22Rv1 (cell line): ENCODE results near the gene MAMDC2.

Experiments used
- H3K27ac ChIP-seq: fragments of 450-650 bp; 2 replicates; pipeline ENCODE4 v1.5.1; 2017
- ZFX ChIP-seq: fragments of 450-650 bp; IDR thresholded peaks from 2 replicates; pipeline ENCODE4 v1.6.1; 2017; ENCODE audit warnings: antibody characterized with exemption, borderline replicate concordance
- TF ChIP-seq, protein P1 (sequence below): fragments of 450-650 bp; IDR thresholded peaks from 2 replicates; pipeline ENCODE4 v1.5.1; 2017; ENCODE audit warnings: mild to moderate bottlenecking

The MAMDC2 gene

DNA sequence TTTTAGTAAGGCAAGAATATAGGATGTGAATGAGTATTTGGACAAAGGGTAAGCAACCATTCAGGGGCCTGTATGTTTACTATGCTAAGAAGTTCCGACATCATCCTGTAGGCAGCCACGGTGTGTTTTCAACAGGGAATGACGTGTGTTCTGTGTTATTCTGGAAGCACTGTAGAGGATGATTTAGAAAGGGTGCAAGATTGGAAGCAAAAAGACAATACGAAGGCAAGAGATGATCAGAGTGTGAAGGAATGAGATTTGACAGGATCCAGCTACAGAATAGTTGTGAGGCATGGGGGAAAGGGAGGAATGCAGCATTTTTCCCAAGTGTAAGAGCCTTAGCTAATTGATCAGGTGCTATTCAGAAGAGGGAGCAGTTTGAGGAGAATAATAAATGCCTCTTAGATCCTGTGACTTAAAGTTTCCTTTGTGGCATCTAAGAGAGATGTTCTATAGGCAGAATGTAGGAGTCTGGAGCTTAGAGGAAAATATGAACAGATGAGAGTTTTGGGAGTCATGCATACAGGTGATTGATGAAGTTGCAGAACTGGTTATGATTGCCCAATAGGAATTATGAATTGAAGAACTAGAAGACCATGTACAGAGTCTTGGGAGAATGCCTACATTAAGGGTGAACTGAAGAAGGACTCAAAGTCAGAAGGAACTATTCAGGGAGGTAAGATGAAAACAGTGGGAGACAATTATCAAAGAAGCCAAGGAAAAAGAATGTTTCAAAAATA lies 217.7 kb downstream of the MAMDC2 start:
- H3K27ac ChIP-seq, result no peak overlapping the region
- TF ChIP-seq, protein P1, sequence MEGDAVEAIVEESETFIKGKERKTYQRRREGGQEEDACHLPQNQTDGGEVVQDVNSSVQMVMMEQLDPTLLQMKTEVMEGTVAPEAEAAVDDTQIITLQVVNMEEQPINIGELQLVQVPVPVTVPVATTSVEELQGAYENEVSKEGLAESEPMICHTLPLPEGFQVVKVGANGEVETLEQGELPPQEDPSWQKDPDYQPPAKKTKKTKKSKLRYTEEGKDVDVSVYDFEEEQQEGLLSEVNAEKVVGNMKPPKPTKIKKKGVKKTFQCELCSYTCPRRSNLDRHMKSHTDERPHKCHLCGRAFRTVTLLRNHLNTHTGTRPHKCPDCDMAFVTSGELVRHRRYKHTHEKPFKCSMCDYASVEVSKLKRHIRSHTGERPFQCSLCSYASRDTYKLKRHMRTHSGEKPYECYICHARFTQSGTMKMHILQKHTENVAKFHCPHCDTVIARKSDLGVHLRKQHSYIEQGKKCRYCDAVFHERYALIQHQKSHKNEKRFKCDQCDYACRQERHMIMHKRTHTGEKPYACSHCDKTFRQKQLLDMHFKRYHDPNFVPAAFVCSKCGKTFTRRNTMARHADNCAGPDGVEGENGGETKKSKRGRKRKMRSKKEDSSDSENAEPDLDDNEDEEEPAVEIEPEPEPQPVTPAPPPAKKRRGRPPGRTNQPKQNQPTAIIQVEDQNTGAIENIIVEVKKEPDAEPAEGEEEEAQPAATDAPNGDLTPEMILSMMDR, result no peak
- TF ChIP-seq ZFX, result no peak

DNA sequence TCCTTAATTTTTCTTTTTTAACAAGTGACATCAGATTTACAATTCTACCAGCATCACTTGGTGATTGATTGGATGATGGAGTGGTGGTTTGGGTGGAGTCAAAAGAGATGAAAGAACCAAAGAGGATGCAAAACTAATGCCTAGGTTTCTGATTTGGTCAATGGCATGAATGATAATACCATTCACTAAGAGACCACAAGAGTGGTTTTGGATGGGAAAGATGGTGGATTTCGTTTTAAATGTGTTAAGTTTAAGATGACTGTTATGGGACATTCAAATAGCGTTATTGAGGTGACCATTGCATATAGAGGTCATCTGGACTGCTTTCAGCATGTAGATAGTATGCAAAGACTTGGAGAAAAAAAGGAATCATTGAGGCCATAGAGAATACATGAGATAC lies 218.7 kb downstream of the MAMDC2 start:
- H3K27ac ChIP-seq, result no peak overlapping the region
- TF ChIP-seq ZFX, result no peak
- TF ChIP-seq, protein P1, result no peak

DNA sequence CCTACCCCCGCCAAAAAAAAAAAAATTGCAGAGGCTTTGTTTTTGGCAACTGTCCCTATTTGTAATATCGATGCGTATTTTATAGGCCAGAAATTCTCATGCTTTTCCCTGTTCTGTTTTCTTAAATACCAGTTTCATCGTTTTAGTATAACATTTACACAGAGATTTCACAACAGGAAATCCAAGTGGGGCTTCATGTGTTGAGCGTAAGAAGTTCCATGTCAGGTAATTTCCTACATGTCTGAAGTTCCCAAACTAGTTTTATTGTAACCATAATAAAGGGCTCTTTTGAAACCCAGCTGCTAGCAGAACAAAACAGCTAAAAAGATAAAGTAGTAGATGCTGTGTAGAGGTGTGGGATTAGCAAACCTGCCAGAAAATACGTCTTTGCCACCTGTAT lies 219.3 kb downstream of the MAMDC2 start:
- H3K27ac ChIP-seq, result no peak overlapping the region
- TF ChIP-seq, protein P1, result no peak
- TF ChIP-seq ZFX, result no peak

DNA sequence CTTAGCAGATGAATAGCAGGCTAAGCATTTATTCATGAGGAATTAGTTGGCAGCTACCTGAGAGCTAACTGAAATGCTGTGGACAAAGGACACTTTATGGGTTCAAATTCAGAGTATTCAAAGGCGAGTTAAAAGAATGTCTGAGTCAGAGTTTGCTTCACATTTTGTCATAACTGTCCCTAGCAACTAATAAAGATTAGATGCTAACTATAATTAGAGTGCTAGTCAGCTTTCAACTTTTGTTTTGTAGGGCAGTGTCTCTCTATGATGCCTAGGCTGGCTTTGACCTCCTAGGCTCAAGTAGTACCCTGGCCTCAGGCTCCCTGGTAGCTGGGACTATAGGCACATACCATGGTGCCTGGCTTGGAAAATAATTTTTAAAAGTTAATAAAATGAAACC lies 219.8 kb downstream of the MAMDC2 start:
- TF ChIP-seq ZFX, result no peak
- TF ChIP-seq, protein P1, result no peak
- no peak overlapping the region for H3K27ac ChIP-seq
